H1 (cell line): ENCODE results near the gene PSMF1. TPM values are rescaled to one million over a fixed set of nuclear protein-coding genes. Genes with fewer than 3 reads are reported as not detected.

ENCODE experiments used
- CTCF ChIA-PET: fragments of 300-600 bp; sonication (Branson Sonifier 250); formaldehyde crosslinking; loops from one replicate; lab custom pipeline; 2021; ENCODE audit not compliant: partially characterized antibody; lab: Charles Lee
- POLR2A ChIA-PET: fragments of 300-600 bp; sonication (Branson Sonifier 250); formaldehyde crosslinking; loops from one replicate; lab custom pipeline; 2021; ENCODE audit warnings: inconsistent platforms; ENCODE audit not compliant: partially characterized antibody; lab: Charles Lee
- DNase-seq, 2 experiments: peaks; one replicate each; pipeline versions ENCODE4 v3.0.0 to v3.0.0-alpha.2; 2010 to 2022; ENCODE audit warnings: low spot score in 2 of 2, low read depth in 1 of 2, mixed read lengths in 1 of 2
- FAIRE-seq: peaks from 2 replicates; lab custom pipeline; 2011; peaks lifted over from hg19 to GRCh38; lab: Jason Lieb, UNC
- H2AFZ ChIP-seq: 2 replicates; pipeline ENCODE4 v1.8.1; 2012; ENCODE audit warnings: low read length, inconsistent platforms
- H2AK5ac ChIP-seq: 2 replicates; pipeline ENCODE4 v1.6.1; 2013; ENCODE audit warnings: low read depth, low read length
- H2BK120ac ChIP-seq: replicated peaks from 2 replicates; pipeline ENCODE3; 2013; ENCODE audit warnings: low read depth, low read length, inconsistent platforms
- H2BK12ac ChIP-seq: 2 replicates; pipeline ENCODE4 v1.6.1; 2013; ENCODE audit warnings: low read depth, low read length
- H2BK15ac ChIP-seq: 2 replicates; pipeline ENCODE4 v1.6.1; 2013; ENCODE audit warnings: low read length
- H2BK20ac ChIP-seq: 2 replicates; pipeline ENCODE4 v1.6.1; 2013; ENCODE audit warnings: low read length
- H2BK5ac ChIP-seq: 2 replicates; pipeline ENCODE4 v1.6.1; 2013; ENCODE audit warnings: low read depth, low read length
- H3K14ac ChIP-seq: 2 replicates; pipeline ENCODE4 v1.6.1; 2013; ENCODE audit warnings: inconsistent platforms; ENCODE audit not compliant: insufficient read length
- H3K18ac ChIP-seq: 2 replicates; pipeline ENCODE4 v1.6.1; 2013; ENCODE audit warnings: low read length; ENCODE audit errors: extremely low read depth
- H3K23ac ChIP-seq: 2 replicates; pipeline ENCODE4 v1.6.1; 2013; ENCODE audit warnings: inconsistent platforms; ENCODE audit not compliant: insufficient read length
- H3K23me2 ChIP-seq: 2 replicates; pipeline ENCODE4 v1.6.1; 2013; ENCODE audit warnings: low read depth, low read length
- H3K27ac ChIP-seq: 2 replicates; pipeline ENCODE4 v1.6.1; 2011; ENCODE audit warnings: low read depth, low read length, inconsistent platforms
- H3K27me3 ChIP-seq, 4 experiments: replicated peaks in 1 of 4; 1 replicate in 1 of 4; 2 replicates in 3 of 4; pipeline versions ENCODE4 v1.6.1 to v1.8.1; 2011 to 2013; ENCODE audit warnings: low read length in 3 of 4, mild to moderate bottlenecking in 3 of 4, inconsistent platforms in 2 of 4, mixed read lengths in 2 of 4, moderate library complexity in 1 of 4; ENCODE audit not compliant: control insufficient read depth in 3 of 4, insufficient read depth in 3 of 4; ENCODE audit errors: extremely low read depth in 1 of 4
- H3K36me3 ChIP-seq, 4 experiments: 2 replicates each; pipeline versions ENCODE4 v1.6.1 to v1.8.1; 2011 to 2013; ENCODE audit warnings: mild to moderate bottlenecking in 4 of 4, low read length in 3 of 4, moderate library complexity in 2 of 4, control low read depth in 1 of 4, inconsistent platforms in 1 of 4; ENCODE audit not compliant: insufficient read depth in 4 of 4, control insufficient read depth in 2 of 4
- H3K4ac ChIP-seq: replicated peaks from 2 replicates; pipeline ENCODE3; 2013; ENCODE audit warnings: low read length, low read depth, mixed read lengths, inconsistent platforms; ENCODE audit not compliant: insufficient read length
- H3K4me1 ChIP-seq, 4 experiments: replicated peaks in 1 of 4; 1 replicate in 1 of 4; 2 replicates in 3 of 4; pipeline versions ENCODE4 v1.6.1 to v1.8.1; 2011 to 2013; ENCODE audit warnings: low read length in 3 of 4, inconsistent platforms in 2 of 4, mixed read lengths in 1 of 4; ENCODE audit not compliant: insufficient read depth in 4 of 4, control insufficient read depth in 3 of 4
- H3K4me2 ChIP-seq, 2 experiments: 2 replicates each; pipeline versions ENCODE4 v1.6.1 to v1.8.1; 2011 to 2013; ENCODE audit warnings: low read depth in 2 of 2, low read length in 2 of 2, control low read depth in 1 of 2, inconsistent platforms in 1 of 2, mild to moderate bottlenecking in 1 of 2; ENCODE audit not compliant: insufficient read depth in 1 of 2
- H3K4me3 ChIP-seq, 4 experiments: fragments of 200-600, 300-600 bp in 1 of 4; sonication (generic), shearing (Covaris generic), sonication (Bioruptor Twin) in 1 of 4; 2 replicates each; pipeline versions ENCODE4 v1.5.1 to v1.8.1; 2011 to 2016; ENCODE audit warnings: low read length in 4 of 4, low read depth in 3 of 4, control low read depth in 2 of 4, inconsistent platforms in 2 of 4, mild to moderate bottlenecking in 2 of 4, mixed read lengths in 1 of 4, moderate library complexity in 1 of 4; ENCODE audit not compliant: insufficient read depth in 2 of 4; ENCODE audit errors: extremely low read depth in 1 of 4
- H3K56ac ChIP-seq: replicated peaks from 2 replicates; pipeline ENCODE3; 2013; ENCODE audit warnings: low read depth, mild to moderate bottlenecking, mixed read lengths, low read length, inconsistent platforms; ENCODE audit not compliant: insufficient read length
- H3K79me1 ChIP-seq: 2 replicates; pipeline ENCODE4 v1.6.1; 2013; ENCODE audit warnings: low read depth, low read length, control low read depth
- H3K79me2 ChIP-seq, 2 experiments: 2 replicates each; pipeline versions ENCODE4 v1.6.1 to v1.8.1; 2012 to 2013; ENCODE audit warnings: low read length in 2 of 2, mild to moderate bottlenecking in 2 of 2, inconsistent platforms in 1 of 2; ENCODE audit not compliant: insufficient read depth in 2 of 2, control insufficient read depth in 1 of 2
- H3K9ac ChIP-seq, 4 experiments: replicated peaks in 1 of 4; 1 replicate in 1 of 4; 2 replicates in 3 of 4; pipeline versions ENCODE4 v1.6.1 to v1.8.1; 2011 to 2013; ENCODE audit warnings: low read depth in 3 of 4, low read length in 3 of 4, control low read depth in 2 of 4, mild to moderate bottlenecking in 2 of 4, moderate library complexity in 2 of 4, inconsistent platforms in 1 of 4; ENCODE audit errors: extremely low read depth in 1 of 4
- H3K9me3 ChIP-seq, 2 experiments: 2 replicates each; pipeline versions ENCODE4 v1.6.1 to v1.8.1; 2012 to 2013; ENCODE audit warnings: mild to moderate bottlenecking in 2 of 2, moderate library complexity in 2 of 2, control low read depth in 1 of 2, inconsistent platforms in 1 of 2, low read depth in 1 of 2, low read length in 1 of 2, mixed read lengths in 1 of 2; ENCODE audit not compliant: insufficient read depth in 2 of 2
- H4K20me1 ChIP-seq, 2 experiments: replicated peaks in 1 of 2; 2 replicates each; pipeline versions ENCODE3 to v1.8.1; 2011 to 2013; ENCODE audit warnings: inconsistent platforms in 2 of 2, low read length in 2 of 2, mild to moderate bottlenecking in 1 of 2; ENCODE audit not compliant: insufficient read depth in 2 of 2, control insufficient read depth in 1 of 2
- H4K5ac ChIP-seq: 2 replicates; pipeline ENCODE4 v1.6.1; 2013; ENCODE audit warnings: low read length, low read depth, mixed read lengths, inconsistent platforms; ENCODE audit not compliant: insufficient read length
- H4K8ac ChIP-seq: 2 replicates; pipeline ENCODE4 v1.8.0; 2013; ENCODE audit warnings: mild to moderate bottlenecking, moderate library complexity, low read length, inconsistent platforms; ENCODE audit not compliant: insufficient read depth; ENCODE audit errors: extremely low read depth
- H4K91ac ChIP-seq: replicated peaks from 2 replicates; pipeline ENCODE3; 2013; ENCODE audit warnings: low read length, mixed read lengths, inconsistent platforms; ENCODE audit not compliant: insufficient read length
- BACH1 ChIP-seq: IDR thresholded peaks from 2 replicates; pipeline ENCODE4 v1.6.1; 2012; ENCODE audit warnings: low read length, improper control_type of control experiment
- CBX8 ChIP-seq: fragments of 300-800, 300-1000 bp; sonication (generic); IDR thresholded peaks from 2 replicates; pipeline ENCODE4 v1.7.1; 2016; ENCODE audit warnings: low read depth, low read length, borderline replicate concordance
- CEBPB ChIP-seq: IDR thresholded peaks from 2 replicates; pipeline ENCODE4 v1.6.1; 2012; ENCODE audit warnings: low read depth, low read length
- CHD2 ChIP-seq: IDR thresholded peaks from 2 replicates; pipeline ENCODE4 v1.6.1; 2012; ENCODE audit warnings: low read length, improper control_type of control experiment
- EP300 ChIP-seq, 2 experiments: IDR thresholded peaks; 1 replicate in 1 of 2; 2 replicates in 1 of 2; pipeline ENCODE4 v1.6.1; 2011 to 2012; ENCODE audit warnings: low read depth in 2 of 2, low read length in 2 of 2, mild to moderate bottlenecking in 2 of 2, borderline replicate concordance in 1 of 2, inconsistent platforms in 1 of 2, moderate library complexity in 1 of 2
- JUND ChIP-seq: IDR thresholded peaks from 2 replicates; pipeline ENCODE4 v1.6.1; 2011; ENCODE audit warnings: mild to moderate bottlenecking, improper control_type of control experiment, low read length
- KDM1A ChIP-seq: fragments of 200-600, 300-600 bp; sonication (generic); IDR thresholded peaks from 2 replicates; pipeline ENCODE4 v1.7.1; 2016; ENCODE audit warnings: mild to moderate bottlenecking, low read length, borderline replicate concordance
- SP4 ChIP-seq: IDR thresholded peaks from 2 replicates; pipeline ENCODE4 v1.6.1; 2012; ENCODE audit warnings: low read length, inconsistent platforms
- TAF1 ChIP-seq: IDR thresholded peaks from 2 replicates; pipeline ENCODE4 v1.6.1; 2011; ENCODE audit warnings: mild to moderate bottlenecking, low read depth, low read length
- TAF7 ChIP-seq: optimal IDR thresholded peaks from 2 replicates; pipeline ENCODE3; 2011; ENCODE audit warnings: low read depth, mild to moderate bottlenecking, inconsistent platforms, low read length, moderate library complexity, borderline replicate concordance
- WGBS, 2 experiments: shearing (Covaris generic) in 1 of 2; methylation state at CpG; one replicate each; pipeline versions ENCODE4 v1.1.6 to v1.1.7; 2013 to 2015; ENCODE audit warnings: low lambda C conversion rate in 2 of 2, mixed read lengths in 2 of 2, inconsistent platforms in 1 of 2, low coverage in 1 of 2, missing lambda C conversion rate in 1 of 2; ENCODE audit not compliant: insufficient replicate concordance in 2 of 2, insufficient coverage in 1 of 2, insufficient read length in 1 of 2; ENCODE audit errors: extremely low coverage in 1 of 2, missing lambda C conversion rate in 1 of 2; 5-methylcytosine and 5-hydroxymethylcytosine counted together
- polyA plus RNA-seq, 7 experiments: library from polyadenylated mRNA; depleted of rRNA in 3 of 7; stranded (reverse) in 5 of 7; unstranded in 2 of 7; fragments of >200 nt in 5 of 7; fragments of 200-250 nt in 2 of 7; gene quantifications; 1 replicate in 5 of 7; 2 replicates in 1 of 7; 4 replicates in 1 of 7; pipeline versions ENCODE4 v1.2.1 to v1.2.3, GENCODE V29; 2011 to 2013; ENCODE audit warnings: missing spikeins in 2 of 7, mixed read lengths in 2 of 7
- total RNA-seq: library from RNA; stranded (reverse); fragmentation: NEBNext Ultra II Directional; extraction: Animal tissue kit (Norgen Biotek cat#: 25700); gene quantifications from 2 replicates; pipeline ENCODE4 v1.2.1, GENCODE V29; 2021
- TF ChIP-seq, protein P1 (sequence below): IDR thresholded peaks from 2 replicates; pipeline ENCODE4 v1.6.1; 2012; ENCODE audit warnings: inconsistent platforms
- TF ChIP-seq, protein P2 (sequence below): IDR thresholded peaks from 2 replicates; pipeline ENCODE4 v1.6.1; 2011; ENCODE audit warnings: low read depth, mild to moderate bottlenecking, low read length; ENCODE audit not compliant: insufficient read depth

PSMF1 gene
- total and polyA plus RNA-seq, 2 of the 8 experiments (the other 6 are each of a cell fraction or from before 2014, with no cell fraction given), result 106 to 159 TPM

DNA sequence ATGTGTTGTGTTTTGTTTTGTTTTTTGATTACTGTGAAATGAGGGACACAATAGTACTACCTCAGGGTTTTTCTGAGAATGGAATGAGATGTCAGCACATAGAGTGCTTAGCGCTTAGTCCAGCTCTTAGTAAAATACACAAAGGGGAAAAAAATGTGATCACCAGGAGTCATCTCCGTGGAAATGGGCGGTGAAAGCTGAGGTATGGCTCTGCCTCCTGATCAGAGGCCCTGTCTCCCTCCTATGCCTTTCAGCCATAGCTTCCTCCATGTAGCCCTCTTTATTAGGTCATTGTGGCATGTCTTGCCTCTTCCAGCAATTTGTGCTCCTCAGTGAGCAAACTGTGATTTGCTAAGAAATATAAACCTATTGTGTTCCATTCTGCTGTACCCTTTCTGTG is 13.0 kb downstream of the PSMF1 start:
- no peak overlapping the region for H2BK20ac ChIP-seq
- no peak overlapping the region for H2BK120ac ChIP-seq
- H3K79me2 ChIP-seq, result peaks cover 0 to 13% of the 10 kb centered on the region in 2 experiments; a peak in 2 of 4 replicates
- no peak overlapping the region for H4K5ac ChIP-seq
- no peak overlapping the region for H3K9ac ChIP-seq
- no peaks in the 10 kb centered on the region for H3K23me2 ChIP-seq
- DNase-seq (no peak), FAIRE-seq (no peak)
- 83% methylated on average over 3 of the region's 3 CpGs; no CpG with 5 or more reads in 1 of the 2 experiments for WGBS, 2 experiments
- CTCF ChIA-PET, result no interaction called here
- no peak overlapping the region for H3K27ac ChIP-seq
- H3K79me1 ChIP-seq, result peaks cover 3% of the 10 kb centered on the region
- no peak overlapping the region for H3K4me2 ChIP-seq
- peaks cover 19 to 55% (median 44%) of the 10 kb centered on the region in 4 experiments for H3K36me3 ChIP-seq
- H4K20me1 ChIP-seq, result peaks cover 1 to 10% of the 10 kb centered on the region in 2 experiments
- no peaks in the 10 kb centered on the region for H3K4me1 ChIP-seq
- no peak overlapping the region for H2BK15ac ChIP-seq
- H3K18ac ChIP-seq, result no peak overlapping the region
- H2AFZ ChIP-seq, result no peak overlapping the region
- H4K91ac ChIP-seq, result no peak overlapping the region
- H3K56ac ChIP-seq, result no peak overlapping the region
- no peak overlapping the region for H4K8ac ChIP-seq
- no peak overlapping the region for H3K4me3 ChIP-seq
- H3K23ac ChIP-seq, result no peak overlapping the region
- no peak overlapping the region for H3K14ac ChIP-seq
- H2AK5ac ChIP-seq, result no peak overlapping the region
- no peaks in the 10 kb centered on the region for H3K27me3 ChIP-seq
- H3K4ac ChIP-seq, result no peak overlapping the region
- H3K9me3 ChIP-seq, result no peaks in the 10 kb centered on the region
- POLR2A ChIA-PET, result no interaction called here
- H2BK5ac ChIP-seq, result no peak overlapping the region
- H2BK12ac ChIP-seq, result no peak overlapping the region
- TF ChIP-seq EP300 (IDR thresholded peaks at IDR 0.05; ENCODE audit: borderline replicate concordance in 1 of 2, low read depth in 2 of 2, low read length in 2 of 2), result no peak
- no peak for TF ChIP-seq CHD2
- no peak for TF ChIP-seq TAF1
- no peak for TF ChIP-seq JUND
- no peak for TF ChIP-seq BACH1
- TF ChIP-seq SP4, result no peak
- TF ChIP-seq, protein P1, sequence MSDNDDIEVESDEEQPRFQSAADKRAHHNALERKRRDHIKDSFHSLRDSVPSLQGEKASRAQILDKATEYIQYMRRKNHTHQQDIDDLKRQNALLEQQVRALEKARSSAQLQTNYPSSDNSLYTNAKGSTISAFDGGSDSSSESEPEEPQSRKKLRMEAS, result no peak
- no peak for TF ChIP-seq CBX8
- TF ChIP-seq, protein P2, sequence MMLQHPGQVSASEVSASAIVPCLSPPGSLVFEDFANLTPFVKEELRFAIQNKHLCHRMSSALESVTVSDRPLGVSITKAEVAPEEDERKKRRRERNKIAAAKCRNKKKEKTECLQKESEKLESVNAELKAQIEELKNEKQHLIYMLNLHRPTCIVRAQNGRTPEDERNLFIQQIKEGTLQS, result no peak
- no peak for TF ChIP-seq TAF7
- TF ChIP-seq CEBPB, result no peak
- no peak for TF ChIP-seq KDM1A
